GM18519 (cell line): ENCODE measurements around the gene RSU1.

Source experiments
- ATAC-seq: cut with Tn5 transposase; IDR thresholded peaks from one replicate; pipeline ENCODE4 v1.9.1; 2021; ENCODE audit warnings: mild to moderate bottlenecking, moderate library complexity; ENCODE audit not compliant: unreplicated experiment, low FRiP score

Gene RSU1

DNA sequence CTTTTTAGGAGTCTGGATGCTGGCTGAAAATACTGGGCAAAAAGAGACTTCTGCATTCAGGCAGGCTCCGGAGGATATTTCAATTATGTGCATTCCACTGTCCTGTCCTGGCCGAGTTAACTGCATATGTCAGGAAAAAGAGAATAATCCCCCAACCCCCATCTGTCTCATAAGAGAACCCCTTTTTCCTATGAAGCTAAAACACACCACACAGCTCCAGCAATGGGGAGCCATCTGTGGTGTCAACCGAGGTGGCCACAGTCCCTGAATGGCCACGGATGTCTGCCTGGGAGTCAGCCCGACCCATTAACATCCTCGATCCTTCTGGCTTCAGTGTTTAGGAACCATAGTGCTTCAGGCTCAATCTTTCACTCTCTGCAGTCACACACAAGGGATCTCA is 70.4 kb downstream of the RSU1 start:
- ATAC-seq, result no peak

DNA sequence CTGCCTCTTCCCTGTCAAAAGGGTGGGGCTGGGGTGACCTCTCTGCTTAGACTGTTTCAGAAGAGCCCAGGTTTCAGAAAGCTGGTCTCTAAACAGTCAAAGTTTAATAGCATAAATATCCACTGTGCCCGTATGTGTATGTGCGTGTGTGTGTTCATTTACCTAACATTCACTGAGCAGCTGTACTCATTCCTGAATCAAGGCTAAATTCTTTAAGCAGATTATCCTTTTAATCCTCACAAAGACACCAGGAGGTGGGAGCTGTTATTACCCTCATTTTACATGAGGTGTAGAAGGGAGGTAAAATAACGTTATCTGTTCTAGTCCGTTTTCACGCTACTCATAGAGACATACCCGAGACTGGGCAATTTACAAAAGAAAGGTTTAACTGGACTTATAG is 72.2 kb downstream of the RSU1 start:
- ATAC-seq, result no peak

DNA sequence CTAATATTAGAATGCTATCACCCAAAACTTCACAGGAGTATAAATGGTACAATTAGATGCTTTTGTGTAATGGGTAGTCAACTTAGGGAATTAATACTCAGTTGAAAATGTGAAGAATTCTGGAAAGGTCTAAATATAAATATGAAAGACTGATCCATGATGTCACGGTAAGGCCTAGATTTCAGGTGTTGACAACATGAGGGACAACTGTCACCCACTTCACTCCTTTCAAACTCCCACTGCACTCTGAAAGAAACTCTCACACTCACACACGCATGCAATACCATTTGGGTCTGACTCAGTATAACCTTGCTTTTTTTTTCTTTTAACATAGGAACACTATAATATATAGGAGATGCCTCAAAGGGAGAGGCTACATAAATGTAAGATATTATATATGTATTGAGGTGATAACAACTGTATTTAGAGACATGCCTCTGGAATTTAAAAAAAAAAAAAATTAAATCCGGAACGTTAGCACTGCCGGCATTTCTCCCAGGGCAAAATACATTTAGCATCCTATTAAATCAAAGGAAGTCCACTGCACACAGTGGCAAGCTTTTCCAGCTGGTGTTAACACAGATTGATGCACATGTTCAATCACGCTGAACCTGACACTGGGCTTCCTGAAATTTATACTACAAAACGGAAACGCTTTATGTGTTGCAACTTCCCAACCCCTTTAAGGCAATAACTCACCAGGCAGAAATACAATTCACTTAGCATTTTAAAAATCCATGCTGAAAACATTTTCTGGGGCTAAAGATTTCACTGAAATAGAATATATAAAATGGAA is 74.9 kb downstream of the RSU1 start:
- no peak for ATAC-seq

DNA sequence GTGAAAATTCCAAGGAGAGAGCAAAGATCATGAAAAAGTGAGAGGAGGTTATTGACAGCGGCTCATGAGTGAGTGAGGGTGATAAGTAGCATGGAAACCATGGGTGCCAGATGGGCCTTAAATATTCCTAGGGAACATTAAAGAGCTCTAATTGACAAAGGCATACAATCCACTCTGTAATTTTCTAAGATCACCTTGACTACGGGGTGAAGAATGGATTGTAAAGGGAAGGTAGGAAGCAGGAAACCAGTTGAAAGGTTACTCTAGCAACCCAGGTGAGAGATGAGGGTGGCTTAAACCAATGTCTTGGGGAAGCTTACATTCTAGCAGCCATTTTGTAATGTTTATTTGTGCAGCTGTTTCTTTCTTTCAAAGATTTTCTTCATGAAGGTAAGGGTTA is 75.7 kb downstream of the RSU1 start:
- no peak for ATAC-seq

DNA sequence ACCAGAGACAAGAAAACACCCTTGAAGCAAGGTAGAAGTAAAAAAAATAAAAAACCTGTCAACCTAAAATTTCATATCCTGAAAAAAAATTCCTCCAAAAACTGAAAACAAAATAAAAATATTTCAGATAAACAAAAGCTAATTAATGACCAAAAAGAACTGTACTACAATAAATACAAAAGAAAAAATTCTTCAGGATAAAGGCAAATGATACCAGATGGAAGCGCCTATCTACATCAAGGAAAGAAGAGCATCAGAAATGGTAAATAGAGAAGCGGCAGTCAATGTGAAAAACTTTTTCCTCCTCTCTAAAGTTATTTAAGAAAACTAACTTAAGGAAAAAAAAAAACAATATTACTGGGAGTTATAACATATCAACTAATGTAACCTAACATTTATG is 79.8 kb downstream of the RSU1 start:
- ATAC-seq, result no peak

DNA sequence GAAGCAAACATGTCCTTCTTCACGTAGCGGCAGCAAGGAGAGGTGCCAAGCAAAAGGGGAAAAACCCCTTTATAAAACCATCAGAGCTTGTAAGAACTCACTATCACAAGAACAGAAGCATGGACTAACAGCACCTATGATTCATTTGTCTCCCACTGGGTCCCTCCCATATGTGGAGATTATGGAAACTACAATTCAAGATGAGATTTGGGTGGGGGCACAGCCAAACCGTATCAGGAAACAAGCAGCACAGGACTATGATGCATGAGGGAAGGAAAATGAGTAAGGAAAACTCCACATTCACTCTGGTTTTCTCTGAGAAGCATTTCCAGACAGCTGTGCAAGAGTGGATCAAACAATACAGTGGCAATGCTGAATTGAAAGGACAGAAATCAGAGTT is 81.6 kb downstream of the RSU1 start:
- ATAC-seq, result no peak

DNA sequence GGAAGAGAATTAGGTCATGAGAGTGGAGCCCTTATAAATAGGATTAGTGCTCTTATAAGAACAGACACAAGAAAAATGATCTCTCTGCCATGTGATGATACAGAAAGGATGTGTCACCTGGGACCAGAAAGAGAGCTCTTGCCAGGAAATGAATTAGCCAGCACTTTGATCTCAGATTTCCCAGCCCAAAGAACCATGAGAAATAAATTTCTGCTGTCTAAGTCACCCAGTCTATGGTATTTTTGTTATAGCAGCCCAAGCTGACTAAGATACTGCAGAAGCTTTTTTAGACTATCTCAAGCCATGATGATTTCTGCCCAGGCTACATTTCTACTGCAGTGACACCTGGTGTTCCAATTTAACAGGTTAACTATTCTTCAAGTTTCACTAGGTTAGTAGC is 84.8 kb downstream of the RSU1 start:
- no peak for ATAC-seq

DNA sequence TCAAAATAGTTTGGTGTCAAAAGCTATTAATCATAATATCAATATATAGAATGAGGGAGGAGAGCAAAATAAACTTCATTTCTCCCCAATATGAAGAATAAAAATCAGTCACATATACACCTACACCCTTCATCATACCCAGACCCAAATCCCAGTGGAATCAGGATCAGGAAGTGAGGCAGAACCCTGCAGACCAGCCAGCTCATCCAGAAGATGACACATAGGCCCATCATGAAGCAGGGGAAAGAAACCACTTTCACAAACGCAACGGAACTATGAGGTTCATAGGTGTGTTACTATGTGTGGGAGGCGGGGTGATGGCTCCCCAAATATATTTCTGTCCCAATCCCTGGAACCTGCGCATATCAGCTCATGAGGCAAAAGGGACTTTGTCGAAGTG is 89.0 kb downstream of the RSU1 start:
- no peak for ATAC-seq

DNA sequence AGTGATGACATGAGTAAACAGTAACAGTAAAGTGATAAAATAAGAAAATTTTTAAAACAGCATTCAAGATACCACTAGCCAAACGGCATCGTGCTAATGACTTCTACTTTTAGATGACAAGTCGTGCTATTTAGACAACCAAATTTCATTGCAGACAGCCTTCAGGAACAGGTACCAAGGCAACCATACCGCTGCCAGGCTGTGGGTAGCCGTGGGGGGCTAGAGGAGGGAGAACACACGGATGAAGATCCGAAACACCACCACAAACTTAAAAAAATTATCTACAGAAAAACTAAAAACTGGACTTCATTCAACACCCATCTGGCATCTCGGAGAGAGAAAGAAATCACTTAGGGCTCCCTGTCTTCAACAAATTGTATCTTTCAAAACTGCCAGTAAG is 89.6 kb downstream of the RSU1 start:
- no peak for ATAC-seq

DNA sequence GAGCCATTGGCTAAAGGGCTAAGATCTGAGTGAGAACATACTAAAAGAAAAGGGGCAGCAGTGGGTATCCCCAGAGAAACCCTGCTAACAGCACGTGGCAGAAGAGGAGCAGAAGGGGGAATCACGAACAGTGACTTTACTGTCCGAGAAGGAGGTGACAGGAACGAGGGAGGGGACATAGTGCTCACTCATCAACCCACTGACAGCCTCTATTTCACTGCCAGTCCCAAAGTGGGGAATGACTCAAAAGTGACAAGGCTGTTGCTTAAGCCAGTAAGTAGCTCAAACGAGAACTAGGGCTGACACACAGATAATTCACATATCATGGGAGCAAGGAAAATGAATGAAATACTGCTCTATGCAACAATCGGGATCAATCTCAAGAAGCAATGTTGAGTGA is 92.7 kb downstream of the RSU1 start:
- ATAC-seq, result no peak

DNA sequence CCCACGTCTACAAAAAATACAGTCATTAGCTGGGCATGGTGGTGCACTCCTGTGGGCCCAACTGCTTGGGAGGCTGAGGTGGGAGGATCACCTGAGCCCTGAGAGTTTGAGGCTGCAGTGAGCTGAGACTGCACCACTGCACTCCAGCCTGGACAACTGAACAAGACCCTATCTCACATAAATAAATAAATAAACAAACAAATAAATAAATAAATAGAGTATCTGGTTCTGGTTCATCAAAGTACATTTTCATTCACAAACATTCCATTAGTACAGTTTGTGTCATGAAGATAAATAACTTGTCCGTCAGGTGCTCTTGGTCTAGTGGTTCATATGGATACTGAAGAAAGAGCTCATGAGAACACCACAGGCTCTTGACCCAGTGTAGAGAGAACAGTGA is 96.4 kb downstream of the RSU1 start:
- no peak for ATAC-seq

DNA sequence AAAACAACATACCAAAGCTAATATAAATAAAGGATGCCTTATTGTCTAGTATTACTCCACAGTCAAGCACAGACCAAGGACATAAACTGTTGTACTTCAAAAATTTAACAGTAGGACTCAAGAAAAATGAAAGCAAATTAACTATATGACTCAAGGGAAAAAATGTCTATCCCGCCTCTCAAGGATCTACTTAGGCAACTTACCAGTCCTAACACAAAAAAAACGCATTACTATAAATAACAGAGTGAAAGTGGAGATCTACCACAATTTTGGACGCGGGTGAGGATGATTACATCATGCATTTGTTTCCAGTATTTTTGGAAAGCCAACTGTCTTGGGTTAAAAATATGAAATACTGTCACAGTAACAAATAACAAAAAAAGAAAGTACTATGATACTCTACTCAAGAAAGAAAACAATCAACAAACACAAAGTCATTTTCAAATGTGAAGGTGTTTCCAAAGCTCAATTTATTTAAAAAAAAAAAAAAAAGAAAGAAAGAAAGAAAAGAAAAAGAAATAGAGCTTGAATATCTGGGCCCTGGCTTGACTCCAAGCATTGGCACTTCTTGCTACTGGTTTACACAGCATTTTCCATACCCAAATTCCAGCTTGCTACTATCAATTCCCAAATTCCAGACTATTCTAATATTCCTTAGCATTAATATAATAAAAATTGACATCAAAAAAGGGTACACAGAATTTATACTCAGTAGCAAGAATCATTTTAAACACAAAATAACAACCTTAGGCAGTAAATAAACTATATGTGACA is 99.4 kb downstream of the RSU1 start:
- no peak for ATAC-seq

DNA sequence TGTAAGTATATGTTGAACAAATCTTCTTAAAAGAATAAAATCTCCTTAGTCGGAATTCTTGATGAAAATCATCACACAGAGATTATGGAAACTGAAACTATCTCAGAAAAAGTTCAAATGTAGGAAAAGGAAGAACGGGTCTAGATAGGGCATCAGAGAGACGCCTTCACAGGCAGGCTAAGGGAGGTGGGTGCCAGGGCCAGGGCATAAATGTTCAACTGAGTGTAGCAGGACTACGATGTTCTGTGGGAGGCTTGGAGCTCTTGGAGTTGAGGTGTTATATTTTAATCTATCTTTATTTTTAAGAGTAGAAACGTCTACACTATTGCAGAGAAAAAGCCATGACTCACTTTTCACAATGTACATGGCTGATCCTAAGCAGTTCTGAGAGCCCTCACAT is 101.2 kb downstream of the RSU1 start:
- ATAC-seq, result no peak

DNA sequence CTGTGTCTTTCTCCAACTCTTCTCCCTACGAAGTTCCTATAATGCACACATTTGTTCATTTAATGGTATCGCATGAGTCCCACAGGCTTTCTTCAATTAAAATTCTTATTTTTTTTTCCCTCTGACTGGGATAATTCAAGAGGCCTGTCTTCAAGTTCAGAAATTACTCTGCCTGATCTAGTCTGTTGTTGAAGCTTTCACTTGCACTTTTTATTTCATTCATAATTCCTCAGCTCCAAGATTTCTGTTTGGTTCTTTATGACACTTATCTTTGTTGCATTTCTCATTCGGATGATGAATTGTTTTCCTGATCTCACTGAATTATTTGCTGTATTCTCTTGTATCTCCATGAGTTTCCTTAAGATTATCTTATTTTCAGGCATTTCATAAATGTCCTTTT is 103.9 kb downstream of the RSU1 start:
- no peak for ATAC-seq

DNA sequence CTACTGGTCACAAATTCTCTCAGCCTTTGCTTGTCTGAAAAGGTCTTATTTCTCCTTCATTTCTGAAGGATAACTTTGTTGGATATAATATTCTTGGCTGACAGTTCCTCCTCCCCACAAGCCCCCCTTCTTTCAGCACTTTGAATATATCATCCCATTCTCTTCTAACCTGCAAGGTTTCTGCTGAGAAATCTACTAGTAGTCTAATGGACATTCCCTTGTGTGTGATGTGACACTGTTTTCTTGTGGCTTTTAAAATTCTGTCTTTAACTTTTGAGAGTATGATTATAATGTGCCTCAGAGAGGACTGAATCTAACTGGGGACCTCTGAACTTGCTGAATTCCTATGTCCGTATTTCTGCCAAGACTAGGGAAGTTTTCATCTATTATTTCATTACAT is 104.3 kb downstream of the RSU1 start:
- no peak for ATAC-seq

DNA sequence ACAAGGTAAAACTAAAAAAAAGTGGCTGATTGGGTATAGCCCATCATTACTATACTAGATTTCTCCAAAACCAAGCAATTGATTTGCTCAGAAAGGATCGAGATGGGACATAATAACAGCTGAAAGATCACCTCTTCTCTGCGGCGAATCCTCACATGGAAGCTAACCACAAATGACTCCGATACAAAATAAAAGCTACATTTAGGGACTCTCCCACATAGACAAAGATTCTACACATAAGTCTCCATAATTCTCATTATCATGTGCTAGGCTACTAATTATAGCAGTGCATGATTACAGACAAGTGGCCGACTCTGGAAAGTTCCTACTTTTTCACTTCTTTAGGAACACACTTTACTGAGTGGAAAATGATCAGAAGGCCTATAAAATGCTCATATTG is 116.9 kb downstream of the RSU1 start:
- no peak for ATAC-seq

DNA sequence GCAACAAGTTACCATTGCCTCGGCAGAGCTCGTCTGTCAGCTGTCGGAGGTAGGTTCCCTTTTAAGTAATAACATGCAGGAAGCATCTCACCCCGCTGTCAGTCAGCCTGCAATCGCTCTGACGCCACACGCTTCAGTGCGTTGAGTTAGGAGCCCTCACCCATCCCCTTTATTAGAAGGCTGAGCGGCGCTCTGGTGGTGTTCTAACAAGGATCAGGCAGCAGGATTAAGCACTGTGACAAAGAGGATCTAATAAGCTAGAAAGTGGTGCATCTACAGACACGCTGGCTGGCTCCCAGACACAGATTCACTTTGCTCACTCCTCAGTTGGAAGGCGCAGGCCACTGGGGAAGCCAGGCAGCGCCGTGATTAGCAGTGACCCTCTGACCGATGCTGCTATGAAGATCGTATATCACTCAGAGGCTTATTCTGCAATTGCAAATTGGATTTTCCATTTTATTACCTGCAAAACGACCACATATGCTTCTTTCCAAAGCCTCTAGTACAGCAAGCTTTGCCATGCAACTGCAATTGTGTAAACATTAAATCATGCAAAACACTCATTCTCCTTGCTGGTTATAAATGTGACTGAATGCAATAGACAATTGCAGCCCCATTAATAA is 117.7 kb downstream of the RSU1 start:
- no peak for ATAC-seq

DNA sequence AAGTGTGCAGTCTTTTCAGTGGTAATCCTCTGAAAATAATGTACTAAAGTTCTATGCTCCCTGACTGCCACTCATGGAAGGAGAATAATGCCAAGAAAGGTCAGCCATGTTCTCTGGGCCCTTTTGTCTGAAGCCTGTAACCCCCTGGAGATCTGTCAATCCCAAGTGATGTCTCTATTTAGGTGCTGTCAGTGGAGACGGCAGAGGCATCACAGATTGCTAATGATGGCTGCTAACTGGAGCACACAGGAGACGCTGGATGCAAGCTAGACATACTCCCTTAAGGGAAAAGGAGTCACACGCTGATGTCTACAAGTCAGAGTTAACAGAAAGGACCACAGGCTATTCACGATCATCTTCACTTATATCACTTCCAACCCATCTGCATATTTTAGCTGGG is 118.8 kb downstream of the RSU1 start:
- ATAC-seq, result no peak

DNA sequence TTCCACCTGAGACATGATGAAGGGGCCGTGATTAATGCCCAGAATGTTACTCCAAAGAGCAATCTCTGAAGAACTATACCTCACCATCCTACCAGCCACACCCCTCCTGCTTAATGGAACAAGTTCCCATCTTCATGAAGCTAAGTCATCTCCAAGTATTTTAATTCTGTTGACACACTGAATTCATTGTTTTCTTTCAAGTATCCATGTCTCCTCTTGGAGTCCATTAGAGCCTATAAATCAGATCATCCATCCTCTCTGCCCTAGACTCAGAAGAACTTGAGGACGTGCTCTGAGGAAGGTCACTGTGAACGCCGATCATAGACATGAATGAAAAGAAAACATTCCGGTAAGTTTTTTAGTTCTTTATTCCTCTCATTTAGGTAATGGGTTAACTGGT is 126.8 kb downstream of the RSU1 start:
- ATAC-seq, result no peak

DNA sequence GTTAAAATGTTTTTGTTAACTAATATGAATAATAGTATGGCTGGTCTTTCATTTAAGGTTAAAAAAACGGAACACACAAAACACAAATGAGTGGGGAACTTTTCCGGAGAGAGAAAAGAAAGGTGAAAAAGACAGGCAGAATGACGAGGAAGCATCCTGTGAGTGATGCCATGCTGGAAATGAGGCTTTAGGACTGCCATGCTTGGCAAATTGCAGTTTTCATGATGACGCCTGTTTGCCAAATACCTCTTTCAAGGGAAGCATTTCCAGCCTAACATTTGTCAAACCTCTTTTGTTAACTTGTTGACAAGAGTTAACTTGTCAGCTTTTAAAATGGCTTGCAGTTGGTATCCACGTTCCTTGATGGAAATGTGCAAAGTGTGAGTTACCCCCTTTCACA is 127.5 kb downstream of the RSU1 start:
- no peak for ATAC-seq

DNA sequence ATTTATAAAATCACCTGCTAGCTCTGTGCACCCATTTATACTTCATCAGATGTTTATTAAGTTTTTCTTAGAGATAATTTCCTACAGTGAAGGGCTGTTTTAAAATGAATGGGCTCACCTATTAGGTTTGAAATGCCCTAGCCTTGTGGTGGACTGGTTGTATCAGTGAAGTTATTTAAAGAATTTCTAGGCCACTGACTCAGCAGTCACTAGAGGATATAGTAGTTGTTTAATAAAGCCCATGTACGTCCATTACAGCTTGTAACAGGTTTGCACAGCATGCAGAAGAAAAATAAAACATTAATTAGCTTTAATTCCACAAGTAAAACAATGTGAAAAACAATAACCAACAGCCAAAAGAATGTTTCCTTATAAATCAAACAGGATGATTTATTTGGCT is 128.0 kb downstream of the RSU1 start:
- no peak for ATAC-seq
